HG03439 (cell line): ENCODE measurements around the gene ICAM1.
"Not testable (repeated sequence)": the region's sequence is repeated elsewhere in the genome, so short reads cannot be mapped to it uniquely, and the experiment has no call there.

Experiments used
- ATAC-seq: cut with Tn5 transposase; IDR thresholded peaks from one replicate; pipeline ENCODE4 v1.9.1; 2021; ENCODE audit warnings: mild to moderate bottlenecking, moderate library complexity; ENCODE audit not compliant: unreplicated experiment

The ICAM1 gene

DNA sequence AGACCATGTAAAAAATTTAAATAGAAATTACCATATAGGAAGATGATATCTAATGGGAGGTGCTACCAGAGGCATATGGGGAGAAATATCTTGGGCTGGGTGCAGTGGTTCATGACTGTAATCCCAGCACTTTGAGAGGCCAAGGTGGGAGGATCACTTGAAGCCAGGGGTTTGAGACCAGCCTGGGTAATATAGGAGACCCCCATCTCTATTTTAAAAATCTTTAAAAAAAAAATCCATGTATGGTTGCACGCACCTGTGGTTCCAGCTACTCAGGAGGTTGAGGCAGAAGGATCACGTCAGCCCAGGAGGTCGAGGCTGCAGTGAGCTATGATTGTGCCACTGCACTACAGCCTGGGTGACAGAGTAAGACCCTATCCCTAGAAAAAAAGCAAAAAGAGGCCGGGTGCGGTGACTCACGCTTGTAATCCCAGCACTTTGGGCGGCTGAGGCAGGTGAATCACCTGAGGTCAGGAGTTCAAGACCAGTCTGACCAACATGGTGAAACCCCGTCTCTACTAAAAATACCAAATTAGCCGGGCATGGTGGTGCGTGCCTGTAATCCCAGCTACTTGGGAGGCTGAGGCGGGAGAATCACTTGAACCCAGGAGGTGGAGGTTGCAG is 29.0 kb upstream of the ICAM1 start:
- not testable (repeated sequence) for ATAC-seq

DNA sequence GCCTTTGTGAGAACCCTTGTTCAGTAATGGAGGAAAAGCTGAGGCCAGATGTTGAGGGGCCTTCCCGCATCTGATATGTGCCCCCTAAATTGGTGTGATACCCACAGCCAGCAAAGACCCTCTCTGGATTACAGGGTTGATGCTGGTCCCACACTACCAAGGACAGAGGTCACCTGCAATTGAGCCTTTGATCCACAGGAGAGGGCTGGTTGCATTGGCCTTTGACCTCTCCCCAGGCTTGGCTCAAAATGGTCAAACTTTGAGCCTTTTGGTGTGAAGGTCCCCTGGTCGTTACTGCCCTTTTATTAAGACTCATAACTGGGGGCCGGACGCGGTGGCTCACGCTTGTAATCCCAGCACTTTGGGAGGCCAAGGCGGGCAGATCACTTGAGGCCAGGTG is 27.3 kb upstream of the ICAM1 start:
- no peak for ATAC-seq

DNA sequence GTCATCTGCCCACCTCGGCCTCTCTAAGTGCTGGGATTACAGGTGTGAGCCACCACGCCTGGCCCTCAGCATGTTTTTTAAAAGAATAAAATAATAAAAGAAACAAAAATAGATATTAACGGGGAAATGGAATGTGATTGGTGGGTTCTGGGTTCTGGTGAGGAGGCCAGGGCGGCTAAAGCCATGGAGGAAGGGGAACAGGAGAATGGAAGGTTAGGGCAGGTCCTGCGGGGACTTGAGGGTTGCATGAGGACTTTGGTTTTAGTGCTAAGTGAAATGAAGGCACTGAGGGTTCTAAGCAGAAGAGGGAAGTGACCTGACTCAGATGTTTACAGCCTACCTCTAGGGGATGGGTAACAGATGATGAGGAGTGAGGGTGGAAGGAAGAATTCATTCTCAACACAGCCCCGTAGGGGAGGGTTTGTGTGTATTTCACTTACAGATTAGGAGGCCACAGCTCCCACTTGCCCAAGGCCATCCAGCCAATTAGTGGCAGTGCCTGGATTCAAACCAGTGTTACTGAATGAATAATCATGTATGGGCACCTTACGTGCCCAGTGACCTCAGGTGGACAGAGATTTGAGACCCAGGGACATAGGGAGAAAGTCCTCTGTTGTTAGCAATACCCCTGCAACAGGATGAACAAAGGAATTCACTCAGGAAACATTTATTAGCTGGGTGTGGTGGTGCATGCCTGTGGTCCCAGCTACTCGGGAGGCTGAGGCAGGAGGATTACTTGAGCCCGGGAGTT is 25.6 kb upstream of the ICAM1 start:
- ATAC-seq, result no peak

DNA sequence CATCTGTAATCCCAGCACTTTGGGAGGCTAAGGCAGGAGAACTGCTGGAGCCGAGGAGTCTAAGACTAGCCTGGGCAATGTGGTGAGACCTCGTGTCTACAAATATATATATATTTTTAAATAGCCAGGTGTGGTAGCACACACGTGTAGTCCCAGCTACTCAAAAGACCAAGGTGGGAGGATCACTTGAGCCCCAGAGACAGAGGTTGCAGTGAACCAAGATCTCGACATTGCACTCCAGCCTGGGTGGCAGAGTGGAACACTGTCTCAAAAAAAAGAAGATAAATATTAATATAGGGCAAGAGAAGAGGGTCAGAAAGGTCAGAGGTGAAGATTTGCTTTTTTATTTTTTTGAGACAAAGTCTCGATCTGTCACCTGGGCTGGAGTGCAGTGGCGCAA is 24.4 kb upstream of the ICAM1 start:
- ATAC-seq, result no peak

DNA sequence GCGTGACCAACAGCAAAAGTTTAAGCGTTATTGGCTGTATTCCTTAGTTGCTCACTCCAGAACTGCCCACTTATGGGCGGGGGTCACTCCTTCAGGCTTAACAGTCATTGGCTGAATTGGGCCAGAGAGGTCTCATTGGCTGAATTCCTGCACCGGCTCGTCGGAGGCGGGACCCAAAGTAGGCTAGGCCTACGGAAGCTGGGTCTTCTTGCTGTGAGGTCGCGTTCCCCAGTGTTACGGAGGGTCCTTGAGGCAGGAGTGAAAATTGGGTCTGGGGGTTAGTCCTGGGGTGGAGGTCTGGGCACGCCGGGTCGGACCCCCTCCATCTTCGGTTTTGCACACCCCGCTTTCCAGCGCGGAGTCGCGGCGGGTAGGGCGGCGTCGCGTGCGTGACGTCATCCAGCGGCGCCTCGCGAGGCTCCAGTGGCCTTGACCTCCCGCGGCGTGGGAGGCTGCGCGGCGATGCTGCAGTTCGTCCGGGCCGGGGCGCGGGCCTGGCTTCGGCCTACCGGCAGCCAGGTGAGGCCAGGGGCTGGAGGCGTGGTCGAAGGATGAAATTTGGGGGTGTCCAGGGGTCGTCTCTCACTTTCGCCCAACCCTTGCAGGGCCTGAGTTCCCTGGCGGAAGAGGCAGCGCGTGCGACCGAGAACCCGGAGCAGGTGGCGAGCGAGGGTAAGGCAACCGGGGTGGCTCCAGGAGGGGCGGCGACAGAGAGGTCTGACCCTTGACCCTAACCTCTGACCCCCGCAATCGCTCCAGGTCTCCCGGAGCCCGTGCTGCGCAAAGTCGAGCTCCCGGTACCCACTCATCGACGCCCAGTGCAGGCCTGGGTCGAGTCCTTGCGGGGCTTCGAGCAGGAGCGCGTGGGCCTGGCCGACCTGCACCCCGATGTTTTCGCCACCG is 18.9 kb upstream of the ICAM1 start, which contains the start of gene MRPL4:
Gene MRPL4, plus strand, starts transcription at position 423 of the 903 bp plus-strand sequence. Its CDS starts 40 bp downstream, at position 463.
- ATAC-seq, result peak; percentile 85

DNA sequence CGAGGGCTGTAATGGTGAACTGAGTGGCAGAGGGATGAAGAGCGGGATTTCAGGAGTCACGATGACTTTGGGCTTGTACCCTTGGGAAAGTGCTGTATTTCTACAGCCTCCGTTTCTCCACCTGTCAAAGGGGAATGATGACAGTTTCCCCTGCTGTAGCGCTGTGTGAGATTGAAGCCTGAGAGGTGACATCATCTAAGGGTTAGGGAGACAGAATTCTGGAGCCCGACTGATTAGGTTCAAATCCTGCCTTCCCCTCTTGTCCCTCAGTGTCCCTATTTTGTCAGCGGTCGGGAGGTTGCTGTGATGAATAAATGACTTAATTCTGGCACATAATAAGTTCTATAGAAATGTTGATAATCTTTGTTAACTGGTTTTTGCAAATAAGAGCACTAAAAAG is 18.2 kb upstream of the ICAM1 start:
- ATAC-seq, result no peak

DNA sequence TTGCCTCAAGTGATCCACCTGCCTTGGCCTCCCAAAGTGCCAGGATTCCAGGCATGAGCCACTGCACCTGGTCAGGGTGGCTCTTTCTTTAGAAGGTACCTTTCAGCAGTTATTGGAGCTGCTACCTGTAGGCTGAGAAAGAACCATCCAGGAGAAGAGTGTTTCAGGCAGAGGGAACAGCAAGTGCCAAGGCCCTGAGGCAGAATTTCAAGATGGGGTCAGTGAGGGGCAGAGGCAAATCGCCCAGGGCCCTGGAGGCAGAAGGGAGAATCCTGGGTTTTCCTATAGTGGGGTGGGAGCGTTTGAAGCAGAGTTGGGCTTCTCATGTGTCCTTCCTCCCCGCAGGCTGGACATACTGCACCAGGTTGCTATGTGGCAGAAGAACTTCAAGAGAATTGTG is 16.7 kb upstream of the ICAM1 start:
- no peak for ATAC-seq

DNA sequence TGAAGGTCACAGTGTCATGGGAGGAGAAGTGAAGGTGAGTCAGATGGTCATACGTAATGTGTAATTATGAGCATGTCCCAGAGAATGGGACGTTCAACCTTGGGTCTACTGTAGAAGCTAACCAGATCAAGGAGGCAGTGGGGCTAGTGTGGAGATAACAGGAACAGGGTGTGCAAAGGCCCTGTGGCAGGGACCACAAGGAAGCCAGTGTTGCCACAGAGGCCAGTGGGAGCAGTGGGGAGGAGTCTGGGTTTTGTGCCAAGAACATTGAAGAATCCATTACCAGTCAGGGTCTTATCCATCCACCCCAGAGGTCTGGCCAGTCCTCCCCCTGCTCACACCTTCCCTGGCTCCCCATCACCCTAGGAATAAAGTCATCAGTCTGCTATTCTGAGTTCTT is 15.6 kb upstream of the ICAM1 start:
- ATAC-seq, result no peak

DNA sequence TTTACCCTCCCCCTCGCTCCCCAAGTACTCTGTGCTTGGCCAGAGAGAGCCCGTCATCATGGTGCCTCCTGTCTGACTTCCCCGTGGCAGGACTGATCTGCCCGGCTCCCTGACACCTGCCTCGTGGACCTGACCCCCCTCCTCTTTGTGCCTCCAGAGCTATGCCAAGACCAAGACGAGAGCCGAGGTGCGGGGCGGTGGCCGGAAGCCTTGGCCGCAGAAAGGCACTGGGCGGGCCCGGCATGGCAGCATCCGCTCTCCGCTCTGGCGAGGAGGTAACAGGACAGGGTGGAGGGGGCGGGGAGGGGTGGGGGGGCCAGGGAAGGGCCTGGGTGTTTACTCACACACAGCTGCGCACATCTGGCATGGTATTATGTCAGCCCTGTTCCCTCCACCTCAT is 14.4 kb upstream of the ICAM1 start:
- ATAC-seq, result no peak

DNA sequence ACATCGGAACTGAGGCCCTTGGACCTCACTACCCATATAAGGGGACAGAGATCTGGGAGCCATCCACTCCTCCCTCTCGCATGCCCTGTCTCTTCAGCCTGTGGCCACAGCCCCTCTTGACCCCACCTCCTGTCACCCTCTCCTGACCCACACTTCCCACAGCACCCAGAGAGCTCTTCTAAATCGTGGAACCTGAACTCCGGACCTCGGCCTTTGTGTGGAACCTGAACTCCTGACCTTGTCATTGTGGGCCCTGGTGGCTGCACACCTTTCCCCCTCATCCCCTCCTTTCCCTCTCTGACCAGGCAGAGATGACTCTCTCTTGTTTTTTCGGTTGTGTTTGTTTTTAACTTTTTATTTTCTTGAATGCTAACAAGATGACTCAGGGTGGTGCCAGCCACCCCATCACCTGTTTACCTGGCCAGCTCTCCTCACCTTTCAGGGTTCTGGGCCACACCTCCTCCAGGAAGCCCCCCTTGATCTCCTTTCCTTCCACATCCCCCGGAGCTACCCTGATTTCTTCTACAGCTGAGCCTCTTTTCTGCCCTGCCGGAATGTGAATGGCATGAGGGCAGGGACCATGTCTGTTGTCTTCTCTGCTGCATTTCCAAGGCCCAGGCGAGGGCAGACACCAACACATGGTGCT is 13.8 kb upstream of the ICAM1 start:
- ATAC-seq, result no peak

DNA sequence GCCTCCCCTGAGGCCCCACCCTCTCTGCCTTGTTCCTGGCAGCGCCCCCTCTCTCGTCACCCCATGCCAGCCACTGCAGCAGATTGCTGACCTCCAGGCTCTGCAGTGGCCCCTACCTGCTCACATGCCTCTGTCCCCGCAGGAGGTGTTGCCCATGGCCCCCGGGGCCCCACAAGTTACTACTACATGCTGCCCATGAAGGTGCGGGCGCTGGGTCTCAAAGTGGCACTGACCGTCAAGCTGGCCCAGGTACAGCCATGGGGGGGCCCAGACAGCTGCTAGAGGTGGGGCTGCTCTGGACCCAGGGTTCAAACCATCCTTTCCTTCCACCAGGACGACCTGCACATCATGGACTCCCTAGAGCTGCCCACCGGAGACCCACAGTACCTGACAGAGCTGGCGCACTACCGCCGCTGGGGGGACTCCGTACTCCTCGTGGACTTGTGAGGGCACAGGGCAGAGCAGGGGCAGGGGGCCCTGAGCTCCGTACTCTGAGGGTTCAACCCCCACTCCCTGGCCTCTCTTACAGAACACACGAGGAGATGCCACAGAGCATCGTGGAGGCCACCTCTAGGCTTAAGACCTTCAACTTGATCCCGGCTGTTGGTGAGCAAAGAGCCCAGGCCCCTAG is 12.7 kb upstream of the ICAM1 start:
- no peak for ATAC-seq

DNA sequence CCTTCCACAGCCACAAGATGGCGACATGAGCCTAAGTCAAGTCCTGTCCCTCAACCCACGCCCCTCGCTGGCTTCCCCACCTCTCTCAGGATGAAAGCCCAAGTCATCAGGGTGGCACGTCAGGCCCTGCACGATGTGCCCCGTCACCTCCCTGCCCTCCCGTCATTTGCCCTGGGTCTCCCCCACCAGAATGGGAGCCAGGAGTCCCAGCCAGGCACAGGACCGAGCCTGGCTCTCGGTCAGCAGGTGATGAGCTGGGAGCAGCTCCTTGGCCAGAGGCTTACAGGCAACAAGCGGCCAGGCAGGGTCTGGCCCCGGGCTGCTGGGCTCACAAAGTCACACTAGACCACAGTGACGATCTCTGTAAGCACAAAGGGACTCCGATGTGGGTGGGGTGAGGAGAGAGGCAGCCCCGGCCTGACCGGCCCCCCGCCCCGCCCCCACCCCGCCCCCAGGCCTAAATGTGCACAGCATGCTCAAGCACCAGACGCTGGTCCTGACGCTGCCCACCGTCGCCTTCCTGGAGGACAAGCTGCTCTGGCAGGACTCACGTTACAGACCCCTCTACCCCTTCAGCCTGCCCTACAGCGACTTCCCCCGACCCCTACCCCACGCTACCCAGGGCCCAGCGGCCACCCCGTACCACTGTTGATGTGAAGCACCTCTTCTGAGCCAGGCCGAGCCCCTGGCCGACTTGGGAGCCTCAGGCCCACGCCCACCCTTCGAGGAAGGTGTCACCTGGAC is 11.6 kb upstream of the ICAM1 start:
- ATAC-seq, result no peak

DNA sequence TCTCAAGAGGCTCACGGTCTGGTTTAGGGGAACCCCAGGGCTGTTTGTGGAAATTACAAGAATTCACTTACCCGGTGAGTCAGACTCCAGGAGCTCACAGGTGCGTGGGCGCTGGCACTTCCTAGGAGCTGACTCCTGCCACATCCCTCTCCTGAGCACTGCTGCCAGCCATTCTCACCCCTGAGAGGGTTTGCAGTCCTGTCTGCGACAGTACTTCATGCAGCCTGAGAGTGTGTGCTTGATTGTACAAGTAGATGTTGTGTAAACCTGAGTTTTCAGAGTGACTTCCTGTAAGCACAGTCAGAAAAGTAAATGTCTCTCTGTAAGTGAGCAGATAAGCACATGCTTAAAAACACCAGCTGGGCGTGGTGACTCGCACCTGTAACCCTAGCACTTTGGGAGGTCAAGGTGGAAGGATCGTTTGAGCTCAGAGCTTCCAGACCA is 10.8 kb upstream of the ICAM1 start:
- ATAC-seq, result no peak

DNA sequence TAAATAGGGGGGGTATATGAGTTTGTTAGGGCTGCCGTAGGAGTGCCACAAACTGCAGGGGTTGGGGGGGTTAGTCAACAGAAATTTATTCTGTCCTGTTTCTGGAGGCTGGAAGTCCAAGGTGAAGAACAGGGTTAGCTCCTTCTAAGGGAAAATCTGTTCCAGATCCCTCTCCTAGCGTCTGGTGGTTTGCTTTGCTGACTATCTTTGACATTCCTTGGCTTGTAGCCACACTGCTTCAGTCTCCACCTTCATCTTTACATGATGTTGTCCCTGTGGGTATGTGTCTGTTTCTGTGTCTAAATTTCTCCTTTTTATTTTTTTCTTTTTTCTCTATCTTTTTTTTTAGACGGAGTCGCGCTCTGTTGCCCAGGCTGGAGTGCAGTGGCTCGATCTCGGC is 8.1 kb upstream of the ICAM1 start:
- ATAC-seq, result no peak

DNA sequence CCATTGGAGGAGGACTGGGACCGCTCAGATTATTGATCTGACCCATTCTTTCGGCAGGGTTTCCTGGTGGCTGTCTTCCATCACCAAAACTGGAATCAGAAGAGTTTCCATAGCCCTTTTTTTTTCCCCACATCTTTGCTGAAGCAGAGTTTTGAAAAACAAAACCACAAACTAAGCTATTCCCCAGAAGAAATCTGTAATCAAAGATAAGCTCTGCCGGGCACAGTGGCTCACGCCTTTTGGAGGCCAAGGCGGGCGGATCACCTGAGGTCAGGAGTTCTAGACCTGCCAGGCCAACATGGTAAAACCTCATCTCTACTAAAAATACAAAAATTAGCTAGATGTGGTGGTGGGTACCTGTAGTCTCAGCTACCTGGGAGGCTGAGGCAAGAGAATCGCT is 4.2 kb upstream of the ICAM1 start:
- no peak for ATAC-seq

DNA sequence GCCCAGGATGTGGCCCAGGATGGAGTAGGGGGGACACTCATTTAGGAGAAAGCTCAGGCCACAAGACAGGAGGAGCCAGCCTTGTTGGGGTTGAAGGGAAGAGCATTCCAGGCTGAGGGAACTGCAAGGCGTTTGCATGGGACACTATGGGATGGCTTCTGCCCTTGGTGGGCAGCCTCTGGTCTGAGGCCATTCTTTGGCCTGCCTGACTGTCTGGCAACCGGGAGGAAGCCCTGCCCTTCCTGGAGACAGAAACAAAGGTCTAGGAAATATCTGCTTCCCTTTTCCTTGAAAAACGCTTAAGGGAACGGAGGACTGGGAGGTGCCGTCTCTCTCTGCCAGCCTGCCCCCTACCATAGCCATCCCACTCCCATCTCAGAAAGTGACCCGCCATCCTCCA is 2.8 kb upstream of the ICAM1 start:
- no peak for ATAC-seq

DNA sequence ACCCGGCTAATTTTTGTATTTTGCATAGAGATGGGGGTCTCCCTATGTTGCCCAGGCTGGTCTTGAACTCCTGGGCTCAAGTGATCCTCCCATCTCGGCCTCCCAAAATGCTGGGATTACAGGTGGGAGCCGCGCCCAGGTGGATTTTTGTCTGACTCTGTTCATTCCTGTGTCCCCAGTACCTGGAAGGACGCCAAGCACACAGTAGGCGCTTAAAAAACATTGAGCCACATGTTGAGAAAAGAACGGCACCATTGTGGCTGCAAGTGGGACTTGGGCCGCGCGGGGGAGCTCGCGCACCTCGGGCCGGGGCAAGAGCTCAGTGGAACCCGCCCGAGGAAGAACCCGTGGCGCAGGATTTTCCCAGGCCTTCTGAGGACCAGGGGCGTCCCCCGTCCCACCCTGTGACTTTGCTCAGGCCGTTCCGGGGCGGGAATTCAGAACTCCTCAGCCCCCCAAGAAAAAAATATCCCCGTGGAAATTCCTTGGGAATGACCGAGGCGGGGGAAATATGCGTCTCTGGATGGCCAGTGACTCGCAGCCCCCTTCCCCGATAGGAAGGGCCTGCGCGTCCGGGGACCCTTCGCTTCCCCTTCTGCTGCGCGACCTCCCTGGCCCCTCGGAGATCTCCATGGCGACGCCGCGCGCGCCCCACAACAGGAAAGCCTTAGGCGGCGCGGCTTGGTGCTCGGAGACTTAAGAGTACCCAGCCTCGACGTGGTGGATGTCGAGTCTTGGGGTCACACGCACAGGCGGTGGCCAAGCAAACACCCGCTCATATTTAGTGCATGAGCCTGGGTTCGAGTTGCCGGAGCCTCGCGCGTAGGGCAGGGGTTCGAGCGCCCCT is 1.4 kb upstream of the ICAM1 start:
- ATAC-seq, result no peak

DNA sequence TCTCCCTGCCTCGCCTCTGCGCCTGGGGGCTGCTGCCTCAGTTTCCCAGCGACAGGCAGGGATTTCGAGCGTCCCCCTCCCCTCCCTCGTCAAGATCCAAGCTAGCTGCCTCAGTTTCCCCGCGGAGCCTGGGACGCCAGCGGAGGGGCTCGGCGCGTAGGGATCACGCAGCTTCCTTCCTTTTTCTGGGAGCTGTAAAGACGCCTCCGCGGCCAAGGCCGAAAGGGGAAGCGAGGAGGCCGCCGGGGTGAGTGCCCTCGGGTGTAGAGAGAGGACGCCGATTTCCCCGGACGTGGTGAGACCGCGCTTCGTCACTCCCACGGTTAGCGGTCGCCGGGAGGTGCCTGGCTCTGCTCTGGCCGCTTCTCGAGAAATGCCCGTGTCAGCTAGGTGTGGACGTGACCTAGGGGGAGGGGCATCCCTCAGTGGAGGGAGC is 722 bp upstream of the ICAM1 start:
- ATAC-seq, result peak; percentile 41

DNA sequence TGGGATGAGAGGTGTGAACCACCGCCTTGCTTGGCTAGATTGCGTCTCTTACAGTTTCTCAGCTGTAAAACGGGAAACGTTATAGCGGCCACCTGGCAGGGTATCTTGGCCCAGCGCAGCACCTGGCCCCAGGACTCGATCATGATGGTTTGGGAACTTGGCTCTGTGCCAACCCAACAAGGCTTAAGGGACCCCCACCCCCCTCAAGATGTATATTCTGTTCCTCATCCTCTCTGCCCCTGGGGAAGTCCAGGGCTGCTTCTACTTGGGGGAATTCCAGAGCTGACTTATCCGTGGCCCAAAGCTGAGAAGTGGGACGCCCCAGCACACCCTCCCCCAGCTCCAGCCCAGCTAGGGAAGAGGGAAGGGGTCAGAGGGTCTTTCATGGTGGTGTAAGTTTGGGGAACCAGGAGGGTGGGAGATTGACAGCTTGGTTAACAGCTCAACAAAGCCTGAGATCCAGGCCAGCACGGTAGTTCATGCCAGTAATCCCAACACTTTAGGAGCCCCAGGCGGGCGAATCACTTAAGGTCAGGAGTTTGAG is 695 bp downstream of the ICAM1 start:
- no peak for ATAC-seq
